ENCODE data around the gene COLEC12. TPM values are rescaled to one million over a fixed set of nuclear protein-coding genes. Genes with fewer than 3 reads are reported as not detected.

COLEC12 gene
- total RNA-seq, 1 experiment from 2014 or later = not detected

DNA sequence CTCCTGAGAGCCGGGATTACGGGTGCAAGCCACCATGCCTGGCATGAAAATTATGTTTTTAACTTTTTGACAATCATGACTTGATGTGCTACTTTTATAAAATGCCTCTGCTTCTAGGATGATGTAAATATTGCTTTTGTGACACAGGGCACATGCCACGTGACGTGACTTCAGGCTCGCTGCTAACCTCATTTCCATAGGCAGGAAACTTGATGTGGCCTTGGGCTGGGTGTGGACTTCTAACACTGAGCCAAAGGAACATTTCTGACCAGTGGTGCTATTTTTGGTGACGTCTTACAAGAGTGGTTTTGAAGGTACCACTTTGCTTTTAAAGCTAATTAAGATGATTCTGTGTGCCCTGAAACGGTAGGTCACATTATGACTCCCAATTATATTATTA lies 198.4 kb downstream of the COLEC12 start:
- ChIA-PET RAD21 (ENCODE audit: low non-redundant PET in 1 of 2, low total read pairs in 2 of 2, uncharacterized antibody in 2 of 2, unreplicated experiment in 2 of 2) (no interaction called here), POLR2A (no interaction called here), CTCF (no interaction called here)
- no peak for ATAC-seq
- H3K36me3 ChIP-seq (ENCODE audit: control insufficient read depth in 1 of 2, insufficient read depth in 2 of 2, low read length in 2 of 2) = no peaks in the 10 kb centered on the region
- H3K4me2 ChIP-seq (ENCODE audit: low read length) = no peak overlapping the region
- no peak overlapping the region for H3K27ac ChIP-seq (ENCODE audit: low read depth, low read length)
- H3K9me2 ChIP-seq (ENCODE audit: insufficient read depth) = no peaks in the 10 kb centered on the region
- no peaks in the 10 kb centered on the region for H3K79me2 ChIP-seq (ENCODE audit: insufficient read depth, low read length)
- intact Hi-C loops (cut with micrococcal nuclease) = no loop called here
- no peak for DNase-seq (ENCODE audit: low read depth, low spot score)
- no peaks in the 10 kb centered on the region for H3K4me1 ChIP-seq (ENCODE audit: control insufficient read depth in 1 of 2, insufficient read depth in 2 of 2, low read length in 2 of 2)
- no peaks in the 10 kb centered on the region for H3K9me3 ChIP-seq (ENCODE audit: control insufficient read depth in 1 of 2, insufficient read depth in 1 of 2, low read depth in 1 of 2, low read length in 2 of 2)
- no peak overlapping the region for H3K9ac ChIP-seq (ENCODE audit: low read length)
- BruUV-seq (replicated peaks) = no TSS peak
- H2AFZ ChIP-seq (ENCODE audit: low read depth, low read length, poor library complexity, severe bottlenecking) = no peak overlapping the region
- H3K4me3 ChIP-seq (replicated peaks in 1 of 2; ENCODE audit: low read depth in 1 of 2, low read length in 2 of 2) = no peak overlapping the region
- no peak for TF ChIP-seq SRF (IDR thresholded peaks at IDR 0.05; ENCODE audit: low read depth)
- TF ChIP-seq, protein P1, sequence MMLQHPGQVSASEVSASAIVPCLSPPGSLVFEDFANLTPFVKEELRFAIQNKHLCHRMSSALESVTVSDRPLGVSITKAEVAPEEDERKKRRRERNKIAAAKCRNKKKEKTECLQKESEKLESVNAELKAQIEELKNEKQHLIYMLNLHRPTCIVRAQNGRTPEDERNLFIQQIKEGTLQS (IDR thresholded peaks at IDR 0.05) = no peak
- TF ChIP-seq, protein P2, sequence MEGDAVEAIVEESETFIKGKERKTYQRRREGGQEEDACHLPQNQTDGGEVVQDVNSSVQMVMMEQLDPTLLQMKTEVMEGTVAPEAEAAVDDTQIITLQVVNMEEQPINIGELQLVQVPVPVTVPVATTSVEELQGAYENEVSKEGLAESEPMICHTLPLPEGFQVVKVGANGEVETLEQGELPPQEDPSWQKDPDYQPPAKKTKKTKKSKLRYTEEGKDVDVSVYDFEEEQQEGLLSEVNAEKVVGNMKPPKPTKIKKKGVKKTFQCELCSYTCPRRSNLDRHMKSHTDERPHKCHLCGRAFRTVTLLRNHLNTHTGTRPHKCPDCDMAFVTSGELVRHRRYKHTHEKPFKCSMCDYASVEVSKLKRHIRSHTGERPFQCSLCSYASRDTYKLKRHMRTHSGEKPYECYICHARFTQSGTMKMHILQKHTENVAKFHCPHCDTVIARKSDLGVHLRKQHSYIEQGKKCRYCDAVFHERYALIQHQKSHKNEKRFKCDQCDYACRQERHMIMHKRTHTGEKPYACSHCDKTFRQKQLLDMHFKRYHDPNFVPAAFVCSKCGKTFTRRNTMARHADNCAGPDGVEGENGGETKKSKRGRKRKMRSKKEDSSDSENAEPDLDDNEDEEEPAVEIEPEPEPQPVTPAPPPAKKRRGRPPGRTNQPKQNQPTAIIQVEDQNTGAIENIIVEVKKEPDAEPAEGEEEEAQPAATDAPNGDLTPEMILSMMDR (IDR thresholded peaks at IDR 0.05 in 2 of 3, conservative IDR thresholded peaks at IDR 0.05 in 1 of 3; ENCODE audit: borderline replicate concordance in 1 of 3, insufficient read depth in 1 of 3, low read depth in 2 of 3, low read length in 2 of 3) = no peak
- no peak for TF ChIP-seq CEBPB (IDR thresholded peaks at IDR 0.05; ENCODE audit: low read depth)
- TF ChIP-seq CBX3 (IDR thresholded peaks at IDR 0.05; ENCODE audit: low read depth) = no peak
- TF ChIP-seq, protein P3, sequence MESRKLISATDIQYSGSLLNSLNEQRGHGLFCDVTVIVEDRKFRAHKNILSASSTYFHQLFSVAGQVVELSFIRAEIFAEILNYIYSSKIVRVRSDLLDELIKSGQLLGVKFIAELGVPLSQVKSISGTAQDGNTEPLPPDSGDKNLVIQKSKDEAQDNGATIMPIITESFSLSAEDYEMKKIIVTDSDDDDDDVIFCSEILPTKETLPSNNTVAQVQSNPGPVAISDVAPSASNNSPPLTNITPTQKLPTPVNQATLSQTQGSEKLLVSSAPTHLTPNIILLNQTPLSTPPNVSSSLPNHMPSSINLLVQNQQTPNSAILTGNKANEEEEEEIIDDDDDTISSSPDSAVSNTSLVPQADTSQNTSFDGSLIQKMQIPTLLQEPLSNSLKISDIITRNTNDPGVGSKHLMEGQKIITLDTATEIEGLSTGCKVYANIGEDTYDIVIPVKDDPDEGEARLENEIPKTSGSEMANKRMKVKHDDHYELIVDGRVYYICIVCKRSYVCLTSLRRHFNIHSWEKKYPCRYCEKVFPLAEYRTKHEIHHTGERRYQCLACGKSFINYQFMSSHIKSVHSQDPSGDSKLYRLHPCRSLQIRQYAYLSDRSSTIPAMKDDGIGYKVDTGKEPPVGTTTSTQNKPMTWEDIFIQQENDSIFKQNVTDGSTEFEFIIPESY (IDR thresholded peaks at IDR 0.05; ENCODE audit: extremely low read depth, insufficient replicate concordance, low read length) = no peak
- TF ChIP-seq EGR1 (IDR thresholded peaks at IDR 0.05; ENCODE audit: low read depth) = no peak
- TF ChIP-seq ZNF274 (IDR thresholded peaks at IDR 0.05; ENCODE audit: low read depth, low read length) = no peak
- TF ChIP-seq EZH2phosphoT487 (IDR thresholded peaks at IDR 0.05; ENCODE audit: borderline replicate concordance) = no peak
- no peak for TF ChIP-seq FOSL1 (IDR thresholded peaks at IDR 0.05; ENCODE audit: low read depth)
- TF ChIP-seq, protein P4, sequence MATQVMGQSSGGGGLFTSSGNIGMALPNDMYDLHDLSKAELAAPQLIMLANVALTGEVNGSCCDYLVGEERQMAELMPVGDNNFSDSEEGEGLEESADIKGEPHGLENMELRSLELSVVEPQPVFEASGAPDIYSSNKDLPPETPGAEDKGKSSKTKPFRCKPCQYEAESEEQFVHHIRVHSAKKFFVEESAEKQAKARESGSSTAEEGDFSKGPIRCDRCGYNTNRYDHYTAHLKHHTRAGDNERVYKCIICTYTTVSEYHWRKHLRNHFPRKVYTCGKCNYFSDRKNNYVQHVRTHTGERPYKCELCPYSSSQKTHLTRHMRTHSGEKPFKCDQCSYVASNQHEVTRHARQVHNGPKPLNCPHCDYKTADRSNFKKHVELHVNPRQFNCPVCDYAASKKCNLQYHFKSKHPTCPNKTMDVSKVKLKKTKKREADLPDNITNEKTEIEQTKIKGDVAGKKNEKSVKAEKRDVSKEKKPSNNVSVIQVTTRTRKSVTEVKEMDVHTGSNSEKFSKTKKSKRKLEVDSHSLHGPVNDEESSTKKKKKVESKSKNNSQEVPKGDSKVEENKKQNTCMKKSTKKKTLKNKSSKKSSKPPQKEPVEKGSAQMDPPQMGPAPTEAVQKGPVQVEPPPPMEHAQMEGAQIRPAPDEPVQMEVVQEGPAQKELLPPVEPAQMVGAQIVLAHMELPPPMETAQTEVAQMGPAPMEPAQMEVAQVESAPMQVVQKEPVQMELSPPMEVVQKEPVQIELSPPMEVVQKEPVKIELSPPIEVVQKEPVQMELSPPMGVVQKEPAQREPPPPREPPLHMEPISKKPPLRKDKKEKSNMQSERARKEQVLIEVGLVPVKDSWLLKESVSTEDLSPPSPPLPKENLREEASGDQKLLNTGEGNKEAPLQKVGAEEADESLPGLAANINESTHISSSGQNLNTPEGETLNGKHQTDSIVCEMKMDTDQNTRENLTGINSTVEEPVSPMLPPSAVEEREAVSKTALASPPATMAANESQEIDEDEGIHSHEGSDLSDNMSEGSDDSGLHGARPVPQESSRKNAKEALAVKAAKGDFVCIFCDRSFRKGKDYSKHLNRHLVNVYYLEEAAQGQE (IDR thresholded peaks at IDR 0.05; ENCODE audit: low read depth) = no peak
- TF ChIP-seq JUND (IDR thresholded peaks at IDR 0.05) = no peak
- TF ChIP-seq RAD21 (IDR thresholded peaks at IDR 0.05; ENCODE audit: low read depth) = no peak
- TF ChIP-seq ZFX (IDR thresholded peaks at IDR 0.05) = no peak
- no peak for TF ChIP-seq EZH2 (IDR thresholded peaks at IDR 0.05)
- no peak for TF ChIP-seq SP1 (IDR thresholded peaks at IDR 0.05; ENCODE audit: low read depth)
- no peak for TF ChIP-seq POLR2A (IDR thresholded peaks at IDR 0.05; ENCODE audit: borderline replicate concordance, extremely low read depth, insufficient read depth, insufficient read length)
- no peak for TF ChIP-seq POLR2AphosphoS5 (IDR thresholded peaks at IDR 0.05; ENCODE audit: low read depth, low read length)
- TF ChIP-seq TCF7L2 (IDR thresholded peaks at IDR 0.05; ENCODE audit: borderline replicate concordance, extremely low read depth, insufficient read depth, insufficient read length) = no peak
- H4K20me1 ChIP-seq (ENCODE audit: insufficient read depth) = no peaks in the 10 kb centered on the region
- peaks cover 6% of the 10 kb centered on the region; the same call in 1 of the 2 replicates for H3K27me3 ChIP-seq (ENCODE audit: insufficient read depth, low read length)

Data from HCT116 (cell line).